ENCODE data around the gene WASF2. TPM values are rescaled to one million over a fixed set of nuclear protein-coding genes. Genes with fewer than 3 reads are reported as not detected.
A peak's percentile ranks its signal among the peaks of the same experiment; 100 is the strongest.

The WASF2 gene
- total and polyA plus RNA-seq, 2 donors (not counting 1 experiment from before 2014, with no cell fraction given): 26.3 to 66.9 TPM

DNA sequence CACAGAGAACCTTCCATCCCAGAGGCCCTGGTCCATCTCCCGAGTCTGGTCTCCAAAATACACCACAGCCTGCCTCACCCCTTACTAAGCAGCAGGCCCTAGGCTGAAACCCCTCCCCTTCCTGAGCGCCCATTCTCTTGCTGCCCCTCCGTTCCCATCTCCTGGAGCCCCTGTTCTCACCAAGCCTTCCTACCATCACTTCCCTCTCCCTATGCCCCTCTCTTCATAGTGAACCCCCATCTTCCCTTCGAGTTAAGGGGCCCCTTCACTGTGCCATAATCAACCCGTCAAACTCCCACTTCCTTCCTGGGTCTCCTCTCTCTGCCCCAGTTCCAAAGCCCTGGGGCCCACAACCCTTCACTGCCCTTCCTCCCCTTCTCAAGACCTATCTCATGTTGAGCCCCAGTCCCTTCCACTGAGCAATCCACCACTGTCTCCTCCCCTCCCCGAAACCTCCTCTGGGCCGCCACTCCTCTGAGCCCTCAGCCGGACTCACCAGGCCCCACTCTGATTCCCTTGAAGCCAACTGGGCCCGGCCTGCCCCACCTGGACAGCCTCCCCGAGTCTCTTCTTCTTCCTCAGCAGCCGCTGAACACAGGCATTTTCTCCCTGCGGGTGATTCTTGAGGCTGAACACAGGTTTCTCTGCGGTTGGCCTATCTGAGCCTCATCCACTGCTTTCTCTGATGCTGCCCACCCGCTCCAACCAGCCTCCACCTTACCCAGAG, 42.2 kb upstream of the WASF2 start:
- TF ChIP-seq, protein P1, sequence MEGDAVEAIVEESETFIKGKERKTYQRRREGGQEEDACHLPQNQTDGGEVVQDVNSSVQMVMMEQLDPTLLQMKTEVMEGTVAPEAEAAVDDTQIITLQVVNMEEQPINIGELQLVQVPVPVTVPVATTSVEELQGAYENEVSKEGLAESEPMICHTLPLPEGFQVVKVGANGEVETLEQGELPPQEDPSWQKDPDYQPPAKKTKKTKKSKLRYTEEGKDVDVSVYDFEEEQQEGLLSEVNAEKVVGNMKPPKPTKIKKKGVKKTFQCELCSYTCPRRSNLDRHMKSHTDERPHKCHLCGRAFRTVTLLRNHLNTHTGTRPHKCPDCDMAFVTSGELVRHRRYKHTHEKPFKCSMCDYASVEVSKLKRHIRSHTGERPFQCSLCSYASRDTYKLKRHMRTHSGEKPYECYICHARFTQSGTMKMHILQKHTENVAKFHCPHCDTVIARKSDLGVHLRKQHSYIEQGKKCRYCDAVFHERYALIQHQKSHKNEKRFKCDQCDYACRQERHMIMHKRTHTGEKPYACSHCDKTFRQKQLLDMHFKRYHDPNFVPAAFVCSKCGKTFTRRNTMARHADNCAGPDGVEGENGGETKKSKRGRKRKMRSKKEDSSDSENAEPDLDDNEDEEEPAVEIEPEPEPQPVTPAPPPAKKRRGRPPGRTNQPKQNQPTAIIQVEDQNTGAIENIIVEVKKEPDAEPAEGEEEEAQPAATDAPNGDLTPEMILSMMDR (conservative IDR thresholded peaks at IDR 0.05 in 1 of 2, IDR thresholded peaks at IDR 0.05 in 1 of 2; ENCODE audit: low read depth in 1 of 2, low read length in 2 of 2): no peak
- no peak for TF ChIP-seq EZH2 (IDR thresholded peaks at IDR 0.05; ENCODE audit: low read length, missing control alignments)
- Histone ChIP-seq H4K20me1 (ENCODE audit: control insufficient read depth, extremely low read depth, insufficient read depth, low read length) (no peaks in the 10 kb centered on the region), H3K4me3 (replicated peaks in 1 of 4; ENCODE audit: control extremely low read depth in 1 of 4, insufficient read depth in 1 of 4, low read depth in 3 of 4, low read length in 4 of 4) (no peak overlapping the region), H3K36me3 (ENCODE audit: control insufficient read depth, insufficient read depth, low read length) (peaks cover 6% of the 10 kb centered on the region), H3K4me2 (ENCODE audit: extremely low read depth, insufficient read depth, low read length) (no peak overlapping the region), H3K27me3 (ENCODE audit: control insufficient read depth, insufficient read depth, low read length) (no peaks in the 10 kb centered on the region), H3K79me2 (ENCODE audit: control insufficient read depth, insufficient read depth, low read length) (peaks cover 1% of the 10 kb centered on the region), H3K9ac (ENCODE audit: insufficient read depth, low read length) (no peak overlapping the region), H2AFZ (ENCODE audit: low read length) (no peak overlapping the region), H3K9me3 (ENCODE audit: control insufficient read depth, insufficient read depth, low read depth, low read length) (no peaks in the 10 kb centered on the region), H3K27ac (ENCODE audit: insufficient read depth, low read length) (no peak overlapping the region), H3K4me1 (ENCODE audit: control insufficient read depth, extremely low read depth, insufficient read depth, low read length) (peaks cover 37% of the 10 kb centered on the region)
- DNase-seq (ENCODE audit: low read depth in 2 of 2): no peak

DNA sequence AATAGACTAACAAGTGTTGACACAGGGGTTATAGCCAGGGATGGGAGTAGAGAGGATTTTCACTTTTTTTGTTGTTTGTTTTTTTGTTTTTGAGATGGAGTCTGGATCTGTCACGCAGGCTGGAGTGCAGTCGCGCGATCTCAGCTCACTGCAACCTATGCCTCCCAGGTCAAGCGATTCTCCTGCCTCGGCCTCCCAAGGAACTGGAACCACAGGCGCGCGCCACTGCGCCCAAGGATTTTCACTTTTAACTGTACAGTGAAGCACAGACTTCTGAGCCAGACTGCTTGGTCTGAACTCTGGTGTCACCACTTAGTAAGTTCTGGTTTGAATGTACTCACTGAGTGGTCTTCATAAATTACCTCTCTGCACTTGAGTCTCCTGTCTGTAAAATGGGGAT, 40.2 kb upstream of the WASF2 start:
- no peak overlapping the region for H2AFZ ChIP-seq (ENCODE audit: low read length)
- H3K4me3 ChIP-seq (replicated peaks in 1 of 4; ENCODE audit: control extremely low read depth in 1 of 4, insufficient read depth in 1 of 4, low read depth in 3 of 4, low read length in 4 of 4): no peak overlapping the region
- TF ChIP-seq EZH2 (IDR thresholded peaks at IDR 0.05; ENCODE audit: low read length, missing control alignments): no peak
- TF ChIP-seq, protein P1 (conservative IDR thresholded peaks at IDR 0.05 in 1 of 2, IDR thresholded peaks at IDR 0.05 in 1 of 2; ENCODE audit: low read depth in 1 of 2, low read length in 2 of 2): no peak

DNA sequence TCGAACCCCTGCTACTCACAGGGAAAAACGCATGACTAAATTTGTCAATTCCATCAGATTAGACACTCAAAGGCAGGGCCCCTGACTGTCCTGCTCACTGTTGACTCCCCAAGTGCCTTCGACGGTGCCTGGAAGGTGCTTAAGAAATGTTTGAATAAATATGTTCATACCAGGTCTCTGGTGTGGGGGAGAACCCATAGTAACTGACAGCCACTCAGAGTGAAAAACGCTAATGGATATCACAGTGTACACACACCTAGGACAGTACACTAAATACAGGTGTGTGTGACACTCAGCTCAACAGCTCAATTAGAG, 39.7 kb upstream of the WASF2 start:
- Histone ChIP-seq H3K79me2 (ENCODE audit: control insufficient read depth, insufficient read depth, low read length) (no peaks in the 10 kb centered on the region), H3K9me3 (ENCODE audit: control insufficient read depth, insufficient read depth, low read depth, low read length) (no peaks in the 10 kb centered on the region), H3K4me1 (ENCODE audit: control insufficient read depth, extremely low read depth, insufficient read depth, low read length) (peaks cover 46% of the 10 kb centered on the region), H2AFZ (ENCODE audit: low read length) (no peak overlapping the region), H3K27me3 (ENCODE audit: control insufficient read depth, insufficient read depth, low read length) (no peaks in the 10 kb centered on the region), H3K36me3 (ENCODE audit: control insufficient read depth, insufficient read depth, low read length) (peaks cover 6% of the 10 kb centered on the region), H3K27ac (ENCODE audit: insufficient read depth, low read length) (peak overlapping the region; percentile 11), H4K20me1 (ENCODE audit: control insufficient read depth, extremely low read depth, insufficient read depth, low read length) (no peaks in the 10 kb centered on the region), H3K4me3 (replicated peaks in 1 of 4; ENCODE audit: control extremely low read depth in 1 of 4, insufficient read depth in 1 of 4, low read depth in 3 of 4, low read length in 4 of 4) (no peak overlapping the region), H3K9ac (ENCODE audit: insufficient read depth, low read length) (peak overlapping the region; percentile 34), H3K4me2 (ENCODE audit: extremely low read depth, insufficient read depth, low read length) (no peak overlapping the region)
- TF ChIP-seq EZH2 (IDR thresholded peaks at IDR 0.05; ENCODE audit: low read length, missing control alignments): no peak
- TF ChIP-seq, protein P1 (conservative IDR thresholded peaks at IDR 0.05 in 1 of 2, IDR thresholded peaks at IDR 0.05 in 1 of 2; ENCODE audit: low read depth in 1 of 2, low read length in 2 of 2): no peak
- DNase-seq (ENCODE audit: low read depth in 2 of 2): no peak

More for the DNA sequence above, 40.2 kb upstream of the WASF2 start:
- Histone ChIP-seq H3K9me3 (ENCODE audit: control insufficient read depth, insufficient read depth, low read depth, low read length) (no peaks in the 10 kb centered on the region), H3K4me2 (ENCODE audit: extremely low read depth, insufficient read depth, low read length) (no peak overlapping the region), H3K36me3 (ENCODE audit: control insufficient read depth, insufficient read depth, low read length) (peaks cover 6% of the 10 kb centered on the region), H3K9ac (ENCODE audit: insufficient read depth, low read length) (no peak overlapping the region), H3K79me2 (ENCODE audit: control insufficient read depth, insufficient read depth, low read length) (no peaks in the 10 kb centered on the region), H3K4me1 (ENCODE audit: control insufficient read depth, extremely low read depth, insufficient read depth, low read length) (peaks cover 42% of the 10 kb centered on the region), H3K27me3 (ENCODE audit: control insufficient read depth, insufficient read depth, low read length) (no peaks in the 10 kb centered on the region), H3K27ac (ENCODE audit: insufficient read depth, low read length) (no peak overlapping the region), H4K20me1 (ENCODE audit: control insufficient read depth, extremely low read depth, insufficient read depth, low read length) (no peaks in the 10 kb centered on the region)
- DNase-seq (ENCODE audit: low read depth in 2 of 2): no peak
